ENCODE data around the gene RP9.
A peak's percentile ranks its signal among the peaks of the same experiment; 100 is the strongest.

Gene RP9

GRCh38 chr7:33062023-33062781 lies 47.0 kb downstream of the RP9 start, which contains the start of gene NT5C3A:
NT5C3A (minus strand) TSS chr7:33062776; CDS start chr7:33062705, 71 bp downstream.
- Histone ChIP-seq H3K27ac (ENCODE audit: low read depth, low read length) (peak within 1 kb of the TSS; percentile 91), H3K4me1 (ENCODE audit: insufficient read depth, low read length) (peaks cover 12% of the 10 kb centered on the region), H3K9me3 (ENCODE audit: insufficient read depth, low read depth, low read length) (peaks cover 10% of the 10 kb centered on the region; the same call in 1 of the 2 replicates), H3K36me3 (ENCODE audit: insufficient read depth, low read length) (no peaks in the 10 kb centered on the region), H3K9ac (ENCODE audit: low read depth, low read length) (peak within 1 kb of the TSS; percentile 84), H3K27me3 (ENCODE audit: insufficient read depth, low read length) (no peaks in the 10 kb centered on the region), H3K4me3 (ENCODE audit: low read length) (peak within 1 kb of the TSS; percentile 86)
- WGBS = under 1% methylated on average over 66 of the region's 66 CpGs

GRCh38 chr7:33061282-33061937 lies 47.8 kb downstream of the RP9 start:
- peak overlapping the region; percentile 86 for H3K4me3 ChIP-seq (ENCODE audit: low read length)
- H3K9ac ChIP-seq (ENCODE audit: low read depth, low read length) = peak overlapping the region; percentile 84
- no peak overlapping the region for H3K27ac ChIP-seq (ENCODE audit: low read depth, low read length)
- 42% methylated on average over 7 of the region's 8 CpGs for WGBS
- H3K9me3 ChIP-seq (ENCODE audit: insufficient read depth, low read depth, low read length) = peaks cover 4% of the 10 kb centered on the region; the same call in 1 of the 2 replicates
- no peaks in the 10 kb centered on the region for H3K27me3 ChIP-seq (ENCODE audit: insufficient read depth, low read length)
- no peaks in the 10 kb centered on the region for H3K36me3 ChIP-seq (ENCODE audit: insufficient read depth, low read length)
- peaks cover 12% of the 10 kb centered on the region for H3K4me1 ChIP-seq (ENCODE audit: insufficient read depth, low read length)

- Histone ChIP-seq H3K4me1 (ENCODE audit: insufficient read depth, low read length) (peaks cover 12% of the 10 kb centered on the region), H3K27me3 (ENCODE audit: insufficient read depth, low read length) (no peaks in the 10 kb centered on the region), H3K36me3 (ENCODE audit: insufficient read depth, low read length) (no peaks in the 10 kb centered on the region), H3K9me3 (ENCODE audit: insufficient read depth, low read depth, low read length) (no peaks in the 10 kb centered on the region), H3K4me3 (ENCODE audit: low read length) (no peak overlapping the region), H3K27ac (ENCODE audit: low read depth, low read length) (no peak overlapping the region), H3K9ac (ENCODE audit: low read depth, low read length) (no peak overlapping the region)
- 46% methylated on average over 4 of the region's 4 CpGs for WGBS
These were observed 49.6 kb downstream of the RP9 start for GRCh38 chr7:33059635-33060034.

- H3K9me3 ChIP-seq (ENCODE audit: insufficient read depth, low read depth, low read length) = no peaks in the 10 kb centered on the region
- no peaks in the 10 kb centered on the region for H3K27me3 ChIP-seq (ENCODE audit: insufficient read depth, low read length)
- H3K9ac ChIP-seq (ENCODE audit: low read depth, low read length) = no peak overlapping the region
- H3K27ac ChIP-seq (ENCODE audit: low read depth, low read length) = no peak overlapping the region
- no peaks in the 10 kb centered on the region for H3K4me1 ChIP-seq (ENCODE audit: insufficient read depth, low read length)
- 97% methylated on average over 5 of the region's 5 CpGs for WGBS
- H3K4me3 ChIP-seq (ENCODE audit: low read length) = no peak overlapping the region
- H3K36me3 ChIP-seq (ENCODE audit: insufficient read depth, low read length) = no peaks in the 10 kb centered on the region
These were observed 54.0 kb downstream of the RP9 start for GRCh38 chr7:33055158-33055557.

GRCh38 chr7:33054261-33054964 lies 54.8 kb downstream of the RP9 start:
- H3K27ac ChIP-seq (ENCODE audit: low read depth, low read length) = no peak overlapping the region
- H3K27me3 ChIP-seq (ENCODE audit: insufficient read depth, low read length) = no peaks in the 10 kb centered on the region
- no peaks in the 10 kb centered on the region for H3K36me3 ChIP-seq (ENCODE audit: insufficient read depth, low read length)
- H3K4me1 ChIP-seq (ENCODE audit: insufficient read depth, low read length) = no peaks in the 10 kb centered on the region
- no peak overlapping the region for H3K9ac ChIP-seq (ENCODE audit: low read depth, low read length)
- WGBS = 100% methylated on average over 1 of the region's 2 CpGs
- H3K9me3 ChIP-seq (ENCODE audit: insufficient read depth, low read depth, low read length) = no peaks in the 10 kb centered on the region
- H3K4me3 ChIP-seq (ENCODE audit: low read length) = no peak overlapping the region

- Histone ChIP-seq H3K4me3 (ENCODE audit: low read length) (no peak overlapping the region), H3K4me1 (ENCODE audit: insufficient read depth, low read length) (no peaks in the 10 kb centered on the region), H3K27me3 (ENCODE audit: insufficient read depth, low read length) (no peaks in the 10 kb centered on the region), H3K27ac (ENCODE audit: low read depth, low read length) (no peak overlapping the region), H3K36me3 (ENCODE audit: insufficient read depth, low read length) (no peaks in the 10 kb centered on the region), H3K9me3 (ENCODE audit: insufficient read depth, low read depth, low read length) (no peaks in the 10 kb centered on the region), H3K9ac (ENCODE audit: low read depth, low read length) (no peak overlapping the region)
- 100% methylated on average over 1 of the region's 1 CpG for WGBS
These were observed 55.5 kb downstream of the RP9 start for GRCh38 chr7:33053721-33054120.

GRCh38 chr7:33050535-33051318 lies 58.5 kb downstream of the RP9 start:
- Histone ChIP-seq H3K4me1 (ENCODE audit: insufficient read depth, low read length) (no peaks in the 10 kb centered on the region), H3K27me3 (ENCODE audit: insufficient read depth, low read length) (no peaks in the 10 kb centered on the region), H3K4me3 (ENCODE audit: low read length) (no peak overlapping the region), H3K36me3 (ENCODE audit: insufficient read depth, low read length) (no peaks in the 10 kb centered on the region), H3K27ac (ENCODE audit: low read depth, low read length) (no peak overlapping the region), H3K9ac (ENCODE audit: low read depth, low read length) (no peak overlapping the region), H3K9me3 (ENCODE audit: insufficient read depth, low read depth, low read length) (no peaks in the 10 kb centered on the region)
- 0% methylated on average over 1 of the region's 1 CpG for WGBS

- no peaks in the 10 kb centered on the region for H3K4me1 ChIP-seq (ENCODE audit: insufficient read depth, low read length)
- WGBS = no CpG with 5 or more reads among the region's 1 CpG
These were observed 60.5 kb downstream of the RP9 start for GRCh38 chr7:33048704-33049103.

GRCh38 chr7:33048257-33048656 lies 60.9 kb downstream of the RP9 start:
- no peaks in the 10 kb centered on the region for H3K9me3 ChIP-seq (ENCODE audit: insufficient read depth, low read depth, low read length)
- 100% methylated on average over 3 of the region's 3 CpGs for WGBS
- H3K4me3 ChIP-seq (ENCODE audit: low read length) = no peak overlapping the region
- H3K36me3 ChIP-seq (ENCODE audit: insufficient read depth, low read length) = no peaks in the 10 kb centered on the region
- H3K4me1 ChIP-seq (ENCODE audit: insufficient read depth, low read length) = no peaks in the 10 kb centered on the region
- no peaks in the 10 kb centered on the region for H3K27me3 ChIP-seq (ENCODE audit: insufficient read depth, low read length)
- H3K9ac ChIP-seq (ENCODE audit: low read depth, low read length) = no peak overlapping the region
- no peak overlapping the region for H3K27ac ChIP-seq (ENCODE audit: low read depth, low read length)

More at GRCh38 chr7:33048704-33049103, 60.5 kb downstream of the RP9 start:
- Histone ChIP-seq H3K27me3 (ENCODE audit: insufficient read depth, low read length) (no peaks in the 10 kb centered on the region), H3K36me3 (ENCODE audit: insufficient read depth, low read length) (no peaks in the 10 kb centered on the region), H3K4me3 (ENCODE audit: low read length) (no peak overlapping the region), H3K9ac (ENCODE audit: low read depth, low read length) (no peak overlapping the region), H3K9me3 (ENCODE audit: insufficient read depth, low read depth, low read length) (no peaks in the 10 kb centered on the region), H3K27ac (ENCODE audit: low read depth, low read length) (no peak overlapping the region)

GRCh38 chr7:33044986-33045385 lies 64.2 kb downstream of the RP9 start:
- no peak overlapping the region for H3K27ac ChIP-seq (ENCODE audit: low read depth, low read length)
- H3K36me3 ChIP-seq (ENCODE audit: insufficient read depth, low read length) = no peaks in the 10 kb centered on the region
- H3K4me3 ChIP-seq (ENCODE audit: low read length) = no peak overlapping the region
- WGBS = 100% methylated on average over 1 of the region's 2 CpGs
- no peak overlapping the region for H3K9ac ChIP-seq (ENCODE audit: low read depth, low read length)
- no peaks in the 10 kb centered on the region for H3K4me1 ChIP-seq (ENCODE audit: insufficient read depth, low read length)
- no peaks in the 10 kb centered on the region for H3K9me3 ChIP-seq (ENCODE audit: insufficient read depth, low read depth, low read length)
- no peaks in the 10 kb centered on the region for H3K27me3 ChIP-seq (ENCODE audit: insufficient read depth, low read length)
